H1 (cell line): ENCODE results near the gene ST3GAL2. TPM values are rescaled to one million over a fixed set of nuclear protein-coding genes. Genes with fewer than 3 reads are reported as not detected.

ENCODE experiments used
- CTCF ChIA-PET: fragments of 300-600 bp; sonication (Branson Sonifier 250); formaldehyde crosslinking; loops from one replicate; lab custom pipeline; 2021; ENCODE audit not compliant: partially characterized antibody; lab: Charles Lee
- POLR2A ChIA-PET: fragments of 300-600 bp; sonication (Branson Sonifier 250); formaldehyde crosslinking; loops from one replicate; lab custom pipeline; 2021; ENCODE audit warnings: inconsistent platforms; ENCODE audit not compliant: partially characterized antibody; lab: Charles Lee
- DNase-seq, 2 experiments: peaks; one replicate each; pipeline versions ENCODE4 v3.0.0 to v3.0.0-alpha.2; 2010 to 2022; ENCODE audit warnings: low spot score in 2 of 2, low read depth in 1 of 2, mixed read lengths in 1 of 2
- FAIRE-seq: peaks from 2 replicates; lab custom pipeline; 2011; peaks lifted over from hg19 to GRCh38; lab: Jason Lieb, UNC
- H2AFZ ChIP-seq: 2 replicates; pipeline ENCODE4 v1.8.1; 2012; ENCODE audit warnings: low read length, inconsistent platforms
- H2AK5ac ChIP-seq: 2 replicates; pipeline ENCODE4 v1.6.1; 2013; ENCODE audit warnings: low read depth, low read length
- H2BK120ac ChIP-seq: replicated peaks from 2 replicates; pipeline ENCODE3; 2013; ENCODE audit warnings: low read depth, low read length, inconsistent platforms
- H2BK12ac ChIP-seq: 2 replicates; pipeline ENCODE4 v1.6.1; 2013; ENCODE audit warnings: low read depth, low read length
- H2BK15ac ChIP-seq: 2 replicates; pipeline ENCODE4 v1.6.1; 2013; ENCODE audit warnings: low read length
- H2BK20ac ChIP-seq: 2 replicates; pipeline ENCODE4 v1.6.1; 2013; ENCODE audit warnings: low read length
- H2BK5ac ChIP-seq: 2 replicates; pipeline ENCODE4 v1.6.1; 2013; ENCODE audit warnings: low read depth, low read length
- H3K14ac ChIP-seq: 2 replicates; pipeline ENCODE4 v1.6.1; 2013; ENCODE audit warnings: inconsistent platforms; ENCODE audit not compliant: insufficient read length
- H3K18ac ChIP-seq: 2 replicates; pipeline ENCODE4 v1.6.1; 2013; ENCODE audit warnings: low read length; ENCODE audit errors: extremely low read depth
- H3K23ac ChIP-seq: 2 replicates; pipeline ENCODE4 v1.6.1; 2013; ENCODE audit warnings: inconsistent platforms; ENCODE audit not compliant: insufficient read length
- H3K23me2 ChIP-seq: 2 replicates; pipeline ENCODE4 v1.6.1; 2013; ENCODE audit warnings: low read depth, low read length
- H3K27ac ChIP-seq: 2 replicates; pipeline ENCODE4 v1.6.1; 2011; ENCODE audit warnings: low read depth, low read length, inconsistent platforms
- H3K27me3 ChIP-seq, 4 experiments: replicated peaks in 1 of 4; 1 replicate in 1 of 4; 2 replicates in 3 of 4; pipeline versions ENCODE4 v1.6.1 to v1.8.1; 2011 to 2013; ENCODE audit warnings: low read length in 3 of 4, mild to moderate bottlenecking in 3 of 4, inconsistent platforms in 2 of 4, mixed read lengths in 2 of 4, moderate library complexity in 1 of 4; ENCODE audit not compliant: control insufficient read depth in 3 of 4, insufficient read depth in 3 of 4; ENCODE audit errors: extremely low read depth in 1 of 4
- H3K36me3 ChIP-seq, 4 experiments: 2 replicates each; pipeline versions ENCODE4 v1.6.1 to v1.8.1; 2011 to 2013; ENCODE audit warnings: mild to moderate bottlenecking in 4 of 4, low read length in 3 of 4, moderate library complexity in 2 of 4, control low read depth in 1 of 4, inconsistent platforms in 1 of 4; ENCODE audit not compliant: insufficient read depth in 4 of 4, control insufficient read depth in 2 of 4
- H3K4ac ChIP-seq: replicated peaks from 2 replicates; pipeline ENCODE3; 2013; ENCODE audit warnings: low read length, low read depth, mixed read lengths, inconsistent platforms; ENCODE audit not compliant: insufficient read length
- H3K4me1 ChIP-seq, 4 experiments: replicated peaks in 1 of 4; 1 replicate in 1 of 4; 2 replicates in 3 of 4; pipeline versions ENCODE4 v1.6.1 to v1.8.1; 2011 to 2013; ENCODE audit warnings: low read length in 3 of 4, inconsistent platforms in 2 of 4, mixed read lengths in 1 of 4; ENCODE audit not compliant: insufficient read depth in 4 of 4, control insufficient read depth in 3 of 4
- H3K4me2 ChIP-seq, 2 experiments: 2 replicates each; pipeline versions ENCODE4 v1.6.1 to v1.8.1; 2011 to 2013; ENCODE audit warnings: low read depth in 2 of 2, low read length in 2 of 2, control low read depth in 1 of 2, inconsistent platforms in 1 of 2, mild to moderate bottlenecking in 1 of 2; ENCODE audit not compliant: insufficient read depth in 1 of 2
- H3K4me3 ChIP-seq, 4 experiments: fragments of 200-600, 300-600 bp in 1 of 4; sonication (generic), shearing (Covaris generic), sonication (Bioruptor Twin) in 1 of 4; 2 replicates each; pipeline versions ENCODE4 v1.5.1 to v1.8.1; 2011 to 2016; ENCODE audit warnings: low read length in 4 of 4, low read depth in 3 of 4, control low read depth in 2 of 4, inconsistent platforms in 2 of 4, mild to moderate bottlenecking in 2 of 4, mixed read lengths in 1 of 4, moderate library complexity in 1 of 4; ENCODE audit not compliant: insufficient read depth in 2 of 4; ENCODE audit errors: extremely low read depth in 1 of 4
- H3K56ac ChIP-seq: replicated peaks from 2 replicates; pipeline ENCODE3; 2013; ENCODE audit warnings: low read depth, mild to moderate bottlenecking, mixed read lengths, low read length, inconsistent platforms; ENCODE audit not compliant: insufficient read length
- H3K79me1 ChIP-seq: 2 replicates; pipeline ENCODE4 v1.6.1; 2013; ENCODE audit warnings: low read depth, low read length, control low read depth
- H3K79me2 ChIP-seq, 2 experiments: 2 replicates each; pipeline versions ENCODE4 v1.6.1 to v1.8.1; 2012 to 2013; ENCODE audit warnings: low read length in 2 of 2, mild to moderate bottlenecking in 2 of 2, inconsistent platforms in 1 of 2; ENCODE audit not compliant: insufficient read depth in 2 of 2, control insufficient read depth in 1 of 2
- H3K9ac ChIP-seq, 4 experiments: replicated peaks in 1 of 4; 1 replicate in 1 of 4; 2 replicates in 3 of 4; pipeline versions ENCODE4 v1.6.1 to v1.8.1; 2011 to 2013; ENCODE audit warnings: low read depth in 3 of 4, low read length in 3 of 4, control low read depth in 2 of 4, mild to moderate bottlenecking in 2 of 4, moderate library complexity in 2 of 4, inconsistent platforms in 1 of 4; ENCODE audit errors: extremely low read depth in 1 of 4
- H3K9me3 ChIP-seq, 2 experiments: 2 replicates each; pipeline versions ENCODE4 v1.6.1 to v1.8.1; 2012 to 2013; ENCODE audit warnings: mild to moderate bottlenecking in 2 of 2, moderate library complexity in 2 of 2, control low read depth in 1 of 2, inconsistent platforms in 1 of 2, low read depth in 1 of 2, low read length in 1 of 2, mixed read lengths in 1 of 2; ENCODE audit not compliant: insufficient read depth in 2 of 2
- H4K20me1 ChIP-seq, 2 experiments: replicated peaks in 1 of 2; 2 replicates each; pipeline versions ENCODE3 to v1.8.1; 2011 to 2013; ENCODE audit warnings: inconsistent platforms in 2 of 2, low read length in 2 of 2, mild to moderate bottlenecking in 1 of 2; ENCODE audit not compliant: insufficient read depth in 2 of 2, control insufficient read depth in 1 of 2
- H4K5ac ChIP-seq: 2 replicates; pipeline ENCODE4 v1.6.1; 2013; ENCODE audit warnings: low read length, low read depth, mixed read lengths, inconsistent platforms; ENCODE audit not compliant: insufficient read length
- H4K8ac ChIP-seq: 2 replicates; pipeline ENCODE4 v1.8.0; 2013; ENCODE audit warnings: mild to moderate bottlenecking, moderate library complexity, low read length, inconsistent platforms; ENCODE audit not compliant: insufficient read depth; ENCODE audit errors: extremely low read depth
- H4K91ac ChIP-seq: replicated peaks from 2 replicates; pipeline ENCODE3; 2013; ENCODE audit warnings: low read length, mixed read lengths, inconsistent platforms; ENCODE audit not compliant: insufficient read length
- CBX5 ChIP-seq: fragments of 300-800, 300-1000 bp; sonication (generic); IDR thresholded peaks from 2 replicates; pipeline ENCODE4 v1.7.1; 2016; ENCODE audit warnings: antibody characterized with exemption, low read length, low read depth
- CEBPB ChIP-seq: IDR thresholded peaks from 2 replicates; pipeline ENCODE4 v1.6.1; 2012; ENCODE audit warnings: low read depth, low read length
- CHD1 ChIP-seq: IDR thresholded peaks from 2 replicates; pipeline ENCODE4 v1.6.1; 2012; ENCODE audit warnings: low read depth, low read length, improper control_type of control experiment
- POLR2AphosphoS5 ChIP-seq: IDR thresholded peaks from 2 replicates; pipeline ENCODE4 v1.6.1; 2011; ENCODE audit warnings: low read depth, low read length
- SAP30 ChIP-seq: fragments of 300-600 bp; sonication (generic); IDR thresholded peaks from 2 replicates; pipeline ENCODE4 v1.7.1; 2012; ENCODE audit warnings: low read length, moderate library complexity, mild to moderate bottlenecking, inconsistent platforms; ENCODE audit not compliant: insufficient read depth, insufficient replicate concordance
- WGBS, 2 experiments: shearing (Covaris generic) in 1 of 2; methylation state at CpG; one replicate each; pipeline versions ENCODE4 v1.1.6 to v1.1.7; 2013 to 2015; ENCODE audit warnings: low lambda C conversion rate in 2 of 2, mixed read lengths in 2 of 2, inconsistent platforms in 1 of 2, low coverage in 1 of 2, missing lambda C conversion rate in 1 of 2; ENCODE audit not compliant: insufficient replicate concordance in 2 of 2, insufficient coverage in 1 of 2, insufficient read length in 1 of 2; ENCODE audit errors: extremely low coverage in 1 of 2, missing lambda C conversion rate in 1 of 2; 5-methylcytosine and 5-hydroxymethylcytosine counted together
- polyA plus RNA-seq, 7 experiments: library from polyadenylated mRNA; depleted of rRNA in 3 of 7; stranded (reverse) in 5 of 7; unstranded in 2 of 7; fragments of >200 nt in 5 of 7; fragments of 200-250 nt in 2 of 7; gene quantifications; 1 replicate in 5 of 7; 2 replicates in 1 of 7; 4 replicates in 1 of 7; pipeline versions ENCODE4 v1.2.1 to v1.2.3, GENCODE V29; 2011 to 2013; ENCODE audit warnings: missing spikeins in 2 of 7, mixed read lengths in 2 of 7
- total RNA-seq: library from RNA; stranded (reverse); fragmentation: NEBNext Ultra II Directional; extraction: Animal tissue kit (Norgen Biotek cat#: 25700); gene quantifications from 2 replicates; pipeline ENCODE4 v1.2.1, GENCODE V29; 2021

The ST3GAL2 gene
- total and polyA plus RNA-seq, 2 of the 8 experiments (the other 6 are each of a cell fraction or from before 2014, with no cell fraction given) = 14.4 to 39.7 TPM

GRCh38 chr16:70399381-70399780, 39.5 kb downstream of the ST3GAL2 start:
- Histone ChIP-seq H4K8ac (no peak overlapping the region), H2BK12ac (no peak overlapping the region), H2BK120ac (no peak overlapping the region), H2AFZ (no peak overlapping the region), H4K5ac (no peak overlapping the region), H3K18ac (no peak overlapping the region), H3K4me2 (no peak overlapping the region), H3K4me3 (no peak overlapping the region), H3K23ac (no peak overlapping the region), H3K4me1 (peaks cover 0 to 8% (median 0%) of the 10 kb centered on the region in 4 experiments; a peak in 2 of 7 replicates), H2BK20ac (no peak overlapping the region), H3K79me1 (no peaks in the 10 kb centered on the region; the same call in none of the 2 replicates), H3K27me3 (no peaks in the 10 kb centered on the region), H3K14ac (no peak overlapping the region), H3K9ac (no peak overlapping the region), H2BK5ac (no peak overlapping the region), H3K56ac (no peak overlapping the region), H3K79me2 (peaks cover 0 to 6% of the 10 kb centered on the region in 2 experiments; a peak in 2 of 4 replicates), H2BK15ac (no peak overlapping the region), H3K4ac (no peak overlapping the region), H4K91ac (no peak overlapping the region), H3K9me3 (no peaks in the 10 kb centered on the region)
- WGBS, 2 experiments = 93% methylated on average over 8 of the region's 8 CpGs; no CpG with 5 or more reads in 1 of the 2 experiments
- DNase-seq (no peak), FAIRE-seq (no peak)
- CTCF ChIA-PET = interaction anchor here (0.5 to 13.3 kb wide), 20 partner anchors 9 to 372 kb away, joined by 3 to 180 read pairs (median 3); no protein-coding TSS in a partner anchor
- TF ChIP-seq SAP30 (no peak), CBX5 (no peak), CHD1 (no peak), POLR2AphosphoS5 (no peak), CEBPB (no peak)
- TF ChIP-seq, all 59 proteins: peak for 0
- Histone ChIP-seq H3K27ac (no peak overlapping the region), H2AK5ac (no peak overlapping the region), H3K36me3 (peaks cover 2 to 11% (median 6%) of the 10 kb centered on the region in 4 experiments; a peak in 7 of 8 replicates), H4K20me1 (peaks cover 0 to 8% of the 10 kb centered on the region in 2 experiments), H3K23me2 (no peaks in the 10 kb centered on the region)
- POLR2A ChIA-PET = interaction anchor here (1.0 to 2.4 kb wide), 7 partner anchors 19 to 124 kb away, joined by 3 to 9 read pairs (median 3); partner anchors contain the start of genes COG4 and FCSK
